ENCODE measurements around the gene ACBD5. TPM values are rescaled to one million over a fixed set of nuclear protein-coding genes. Genes with fewer than 3 reads are reported as not detected.

Gene ACBD5
- total RNA-seq, 1 experiment from 2014 or later, result 15.5 TPM

DNA sequence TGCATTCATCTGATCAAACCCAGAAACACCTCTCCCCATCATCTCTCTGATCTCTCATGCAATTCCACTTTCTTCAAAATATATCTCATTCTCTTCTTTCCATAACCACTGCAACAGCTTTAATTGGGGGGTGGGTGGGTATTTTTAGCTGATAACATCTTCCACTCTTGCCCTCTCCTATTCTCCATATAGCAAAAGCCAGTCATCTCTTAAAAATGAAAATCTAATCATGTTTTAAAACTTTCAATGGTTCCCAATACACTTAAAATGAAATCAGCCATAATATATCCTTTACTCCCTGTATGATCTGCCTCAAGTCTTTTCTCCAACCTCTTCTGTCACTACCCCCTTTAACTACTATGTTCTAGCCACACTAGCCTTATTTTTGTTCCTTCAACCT, 87.9 kb downstream of the ACBD5 start:
- no peak for DNase-seq (ENCODE audit: low spot score)

GRCh38 chr10:27150261-27150660, 90.3 kb downstream of the ACBD5 start:
- no peak for DNase-seq (ENCODE audit: low spot score)

- no peak for DNase-seq (ENCODE audit: low spot score)
Measured at GRCh38 chr10:27147701-27148100, 92.9 kb downstream of the ACBD5 start.

GRCh38 chr10:27145937-27146336, 94.7 kb downstream of the ACBD5 start:
- no peak for DNase-seq (ENCODE audit: low spot score)

Other genes starting within 250 kb of the ACBD5 start
- gene ANKRD26, start 140.3 kb downstream of the ACBD5 start, total RNA-seq (2014; rRNA removed; shearing (Covaris generic)), result 6.9 and 9.1 TPM in 2 replicates
- gene YME1L1, start 86.4 kb downstream of the ACBD5 start, total RNA-seq (2014; rRNA removed; shearing (Covaris generic)), result 58.6 and 71.2 TPM in 2 replicates
- 13.4 and 18.1 TPM in 2 replicates for gene MASTL, start 85.4 kb downstream of the ACBD5 start, total RNA-seq (2014; rRNA removed; shearing (Covaris generic))

Data from H4 (cell line).